ENCODE results near the gene BACH2. TPM values are rescaled to one million over a fixed set of nuclear protein-coding genes. Genes with fewer than 3 reads are reported as not detected.

Gene BACH2
- total and polyA plus RNA-seq, 7 experiments from 2014 or later = 24.8 to 193 (median 117) TPM

DNA sequence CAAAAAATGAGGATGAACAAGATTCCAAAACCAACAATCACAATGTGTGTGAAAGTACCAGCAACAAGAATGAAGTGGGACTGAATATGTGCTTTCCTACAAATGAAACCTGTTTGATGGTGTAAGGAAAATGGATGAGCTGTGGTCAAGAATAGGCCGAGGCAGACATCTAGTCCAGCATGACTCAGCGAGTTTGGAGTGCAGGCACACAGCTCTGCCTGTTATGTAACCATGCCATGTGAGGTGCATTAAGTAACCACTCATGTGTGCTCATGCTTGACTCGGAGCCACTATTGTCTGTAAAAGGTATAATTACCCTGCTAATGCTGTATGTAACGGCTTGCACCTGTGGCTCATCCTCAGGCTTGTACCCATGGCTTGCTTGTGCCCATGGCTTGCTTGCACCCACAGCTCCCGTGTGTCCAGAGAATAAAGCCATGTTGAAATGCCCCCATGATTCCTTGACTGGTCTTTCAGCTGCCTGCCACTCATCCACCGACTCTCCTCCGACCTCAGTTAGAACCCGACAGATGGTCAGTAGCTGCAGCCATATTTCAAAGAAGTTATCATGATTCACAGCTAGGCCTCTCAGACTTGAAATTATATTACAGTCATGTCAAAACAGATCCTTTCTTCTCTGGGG lies 98.7 kb downstream of the BACH2 start:
- Mint-ChIP-seq H3K9me3 (peaks cover 5 to 19% (median 8%) of the 10 kb centered on the region in 11 donors), H3K4me1 (peaks cover 30 to 94% (median 76%) of the 10 kb centered on the region in 7 donors), H3K27me3 (no peaks in the 10 kb centered on the region), H3K36me3 (peaks cover 8 to 51% (median 42%) of the 10 kb centered on the region in 5 donors), H3K4me3 (peak overlapping the region in 4 of 10 donors; percentile 36 to 46 (median 38)), H3K27ac (peak overlapping the region; percentile 60 to 90 (median 75))
- Histone ChIP-seq H3K4me1 (ENCODE audit: control insufficient read depth in 2 of 2, insufficient read depth in 2 of 2, low read length in 2 of 2) (peaks cover 0 to 52% of the 10 kb centered on the region in 2 donors), H3K27me3 (ENCODE audit: control insufficient read depth in 2 of 2, insufficient read depth in 2 of 2, low read length in 2 of 2) (no peaks in the 10 kb centered on the region), H3K27ac (ENCODE audit: low read depth, low read length) (peak overlapping the region; percentile 49), H3K4me3 (ENCODE audit: low read length) (no peak overlapping the region), H3K36me3 (ENCODE audit: control insufficient read depth in 2 of 3, insufficient read depth in 3 of 3, low read length in 3 of 3) (peaks cover 0 to 23% (median 8%) of the 10 kb centered on the region in 3 experiments), H3K9me3 (ENCODE audit: control insufficient read depth in 2 of 3, low read length in 3 of 3) (peaks cover 0 to 10% (median 6%) of the 10 kb centered on the region in 3 experiments)
- CTCF ChIA-PET = interaction anchor here (0.6 to 0.9 kb wide), 2 partner anchors 12 to 258 kb away, joined by 3 to 5 read pairs; no protein-coding TSS in a partner anchor
- DNase-seq (no peak), ATAC-seq (no peak)
- intact Hi-C loops (cut with micrococcal nuclease) = no loop called here
- POLR2A ChIA-PET = interaction anchor here (1.0 to 1.6 kb wide), 3 partner anchors 10 to 100 kb away, joined by 3 to 4 read pairs (median 4); no protein-coding TSS in a partner anchor

DNA sequence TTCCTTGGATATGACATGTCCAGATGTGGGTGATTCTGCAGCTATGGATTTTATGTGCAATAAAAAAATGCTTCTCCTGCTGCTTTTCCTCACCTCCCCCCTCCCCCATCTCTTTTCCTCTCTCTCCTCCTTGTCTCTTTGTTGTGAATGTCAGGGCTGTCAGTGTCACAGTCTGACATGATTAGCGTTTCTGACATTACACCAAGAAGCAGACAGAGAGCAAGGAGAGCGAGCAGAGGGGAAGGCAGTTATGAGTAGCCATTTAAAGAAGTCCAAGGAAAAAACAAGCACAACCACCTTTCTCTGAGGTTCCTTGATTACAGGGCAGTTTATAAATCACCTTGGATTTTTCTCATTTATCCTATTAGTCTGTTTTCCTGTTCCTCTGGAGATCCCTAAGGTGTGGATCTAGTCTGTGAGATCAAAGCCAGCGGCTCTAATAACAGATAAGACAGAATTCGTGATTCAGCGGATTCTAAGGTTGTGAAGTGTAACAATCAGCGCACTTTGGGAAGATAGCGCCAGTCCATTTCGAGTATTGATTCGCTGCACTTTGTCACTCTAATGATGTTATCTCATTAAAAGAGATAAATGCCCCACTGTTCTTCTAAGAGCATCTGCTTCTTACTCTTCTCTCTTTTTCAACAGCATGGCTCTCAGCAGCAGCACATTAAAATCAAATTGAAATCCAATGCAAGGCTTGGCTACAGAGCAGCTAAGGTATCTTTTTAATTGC lies 101.4 kb downstream of the BACH2 start:
- Histone ChIP-seq H3K27me3 (ENCODE audit: control insufficient read depth in 2 of 2, insufficient read depth in 2 of 2, low read length in 2 of 2) (no peaks in the 10 kb centered on the region), H3K4me1 (ENCODE audit: control insufficient read depth in 2 of 2, insufficient read depth in 2 of 2, low read length in 2 of 2) (peaks cover 0 to 63% of the 10 kb centered on the region in 2 donors), H3K4me3 (ENCODE audit: low read length) (no peak overlapping the region), H3K27ac (ENCODE audit: low read depth, low read length) (peak overlapping the region; percentile 63), H3K9me3 (ENCODE audit: control insufficient read depth in 2 of 3, low read length in 3 of 3) (peaks cover 0 to 10% (median 6%) of the 10 kb centered on the region in 3 experiments), H3K36me3 (ENCODE audit: control insufficient read depth in 2 of 3, insufficient read depth in 3 of 3, low read length in 3 of 3) (peaks cover 0 to 23% (median 8%) of the 10 kb centered on the region in 3 experiments)
- ChIA-PET CTCF (interaction anchor here (0.6 to 1.2 kb wide), 2 partner anchors 12 to 244 kb away, joined by 3 read pairs; no protein-coding TSS in a partner anchor), POLR2A (interaction anchor here (1.1 to 1.7 kb wide), 2 partner anchors 32 to 38 kb away, joined by 3 to 6 read pairs; no protein-coding TSS in a partner anchor)
- DNase-seq (no peak), ATAC-seq (no peak)
- intact Hi-C loops (cut with micrococcal nuclease) = loop anchor here in 1 of 2 donors (1.0 to 2.0 kb wide), 2 partner anchors 8 to 14 kb away; no protein-coding TSS in a partner anchor
- peaks cover 24 to 100% (median 90%) of the 10 kb centered on the region in 7 donors for H3K4me1 Mint-ChIP-seq
- H3K27ac Mint-ChIP-seq = peak overlapping the region; percentile 15 to 96 (median 82)
- peaks cover 8 to 43% (median 34%) of the 10 kb centered on the region in 5 donors for H3K36me3 Mint-ChIP-seq
- H3K9me3 Mint-ChIP-seq = peaks cover 5 to 19% (median 8%) of the 10 kb centered on the region in 11 donors
- no peaks in the 10 kb centered on the region for H3K27me3 Mint-ChIP-seq
- H3K4me3 Mint-ChIP-seq = peak overlapping the region; percentile 21 to 81 (median 51)

GRCh38 chr6:90194371-90194841 lies 102.2 kb downstream of the BACH2 start:
- H3K4me3 Mint-ChIP-seq = peak overlapping the region in 9 of 10 donors; percentile 21 to 81 (median 63)
- intact Hi-C loops (cut with micrococcal nuclease) = loop anchor here in 1 of 2 donors (1.0 to 2.0 kb wide), 2 partner anchors 8 to 14 kb away; no protein-coding TSS in a partner anchor
- Histone ChIP-seq H3K27me3 (ENCODE audit: control insufficient read depth in 2 of 2, insufficient read depth in 2 of 2, low read length in 2 of 2) (no peaks in the 10 kb centered on the region), H3K27ac (ENCODE audit: low read depth, low read length) (peak overlapping the region; percentile 63), H3K4me3 (ENCODE audit: low read length) (no peak overlapping the region), H3K4me1 (ENCODE audit: control insufficient read depth in 2 of 2, insufficient read depth in 2 of 2, low read length in 2 of 2) (peaks cover 0 to 61% of the 10 kb centered on the region in 2 donors), H3K36me3 (ENCODE audit: control insufficient read depth in 2 of 3, insufficient read depth in 3 of 3, low read length in 3 of 3) (peaks cover 0 to 19% (median 8%) of the 10 kb centered on the region in 3 experiments), H3K9me3 (ENCODE audit: control insufficient read depth in 2 of 3, low read length in 3 of 3) (peaks cover 0 to 10% (median 6%) of the 10 kb centered on the region in 3 experiments)
- H3K4me1 Mint-ChIP-seq = peaks cover 27 to 100% (median 90%) of the 10 kb centered on the region in 7 donors
- H3K9me3 Mint-ChIP-seq = peaks cover 5 to 19% (median 7%) of the 10 kb centered on the region in 11 donors
- H3K36me3 Mint-ChIP-seq = peaks cover 6 to 36% (median 27%) of the 10 kb centered on the region in 5 donors
- peak overlapping the region; percentile 31 to 96 (median 82) for H3K27ac Mint-ChIP-seq
- ChIA-PET POLR2A (interaction anchor here (0.9 to 1.7 kb wide), 4 partner anchors 18 to 37 kb away, joined by 3 to 6 read pairs (median 3); no protein-coding TSS in a partner anchor), CTCF (interaction anchor here (1.2 kb wide), 2 partner anchors 10 to 12 kb away, joined by 3 read pairs; no protein-coding TSS in a partner anchor)
- H3K27me3 Mint-ChIP-seq = no peaks in the 10 kb centered on the region
- DNase-seq (peak in 1 of 9 donors; percentile 37), ATAC-seq (no peak)

GRCh38 chr6:90193359-90193758 lies 103.3 kb downstream of the BACH2 start:
- H3K27me3 ChIP-seq (ENCODE audit: control insufficient read depth in 2 of 2, insufficient read depth in 2 of 2, low read length in 2 of 2) = no peaks in the 10 kb centered on the region
- H3K36me3 Mint-ChIP-seq = peaks cover 2 to 26% (median 18%) of the 10 kb centered on the region in 5 donors
- intact Hi-C loops (cut with micrococcal nuclease) = loop anchor here (1.0 kb wide), 2 partner anchors 9 to 81 kb away; no protein-coding TSS in a partner anchor
- no peak for DNase-seq
- peak overlapping the region; percentile 74 to 98 (median 90) for H3K27ac Mint-ChIP-seq
- H3K27me3 Mint-ChIP-seq = no peaks in the 10 kb centered on the region
- peak; percentile 73 for ATAC-seq
- POLR2A ChIA-PET = interaction anchor here (1.2 to 1.7 kb wide), 3 partner anchors 15 to 36 kb away, joined by 3 to 6 read pairs (median 5); no protein-coding TSS in a partner anchor
- peaks cover 25 to 100% (median 88%) of the 10 kb centered on the region in 7 donors for H3K4me1 Mint-ChIP-seq
- CTCF ChIA-PET = interaction anchor here (1.2 kb wide), 1 partner anchor 11 kb away, joined by 3 read pairs; no protein-coding TSS in a partner anchor
- H3K4me3 ChIP-seq (ENCODE audit: low read length) = no peak overlapping the region
- H3K36me3 ChIP-seq (ENCODE audit: control insufficient read depth in 2 of 3, insufficient read depth in 3 of 3, low read length in 3 of 3) = peaks cover 0 to 10% (median 8%) of the 10 kb centered on the region in 3 experiments
- peak overlapping the region; percentile 63 for H3K27ac ChIP-seq (ENCODE audit: low read depth, low read length)
- peaks cover 2 to 11% (median 3%) of the 10 kb centered on the region in 11 donors for H3K9me3 Mint-ChIP-seq
- H3K9me3 ChIP-seq (ENCODE audit: control insufficient read depth in 2 of 3, low read length in 3 of 3) = peaks cover 0 to 10% (median 4%) of the 10 kb centered on the region in 3 experiments
- peak overlapping the region; percentile 65 to 84 (median 71) for H3K4me3 Mint-ChIP-seq
- H3K4me1 ChIP-seq (ENCODE audit: control insufficient read depth in 2 of 2, insufficient read depth in 2 of 2, low read length in 2 of 2) = peaks cover 0 to 68% of the 10 kb centered on the region in 2 donors

GRCh38 chr6:90192857-90193256 lies 103.8 kb downstream of the BACH2 start:
- Histone ChIP-seq H3K4me1 (ENCODE audit: control insufficient read depth in 2 of 2, insufficient read depth in 2 of 2, low read length in 2 of 2) (peaks cover 0 to 72% of the 10 kb centered on the region in 2 donors), H3K9me3 (ENCODE audit: control insufficient read depth in 2 of 3, low read length in 3 of 3) (peaks cover 0 to 5% (median 0%) of the 10 kb centered on the region in 3 experiments), H3K27ac (ENCODE audit: low read depth, low read length) (peak overlapping the region; percentile 63), H3K36me3 (ENCODE audit: control insufficient read depth in 2 of 3, insufficient read depth in 3 of 3, low read length in 3 of 3) (peaks cover 0 to 5% (median 3%) of the 10 kb centered on the region in 3 experiments), H3K27me3 (ENCODE audit: control insufficient read depth in 2 of 2, insufficient read depth in 2 of 2, low read length in 2 of 2) (no peaks in the 10 kb centered on the region), H3K4me3 (ENCODE audit: low read length) (no peak overlapping the region)
- CTCF ChIA-PET = no interaction called here
- H3K36me3 Mint-ChIP-seq = peaks cover 0 to 21% (median 13%) of the 10 kb centered on the region in 5 donors
- H3K27me3 Mint-ChIP-seq = no peaks in the 10 kb centered on the region
- H3K4me3 Mint-ChIP-seq = peak overlapping the region; percentile 48 to 84 (median 70)
- intact Hi-C loops (cut with micrococcal nuclease) = loop anchor here (1.0 kb wide), 2 partner anchors 9 to 81 kb away; no protein-coding TSS in a partner anchor
- ATAC-seq (peak; percentile 63), DNase-seq (peak in 3 of 9 donors; percentile 37 to 48 (median 45))
- H3K9me3 Mint-ChIP-seq = peaks cover 0 to 6% (median 0%) of the 10 kb centered on the region in 11 donors
- POLR2A ChIA-PET = interaction anchor here (1.2 kb wide), 1 partner anchor 14 kb away, joined by 5 read pairs; no protein-coding TSS in a partner anchor
- peak overlapping the region; percentile 74 to 98 (median 90) for H3K27ac Mint-ChIP-seq
- peaks cover 22 to 100% (median 90%) of the 10 kb centered on the region in 7 donors for H3K4me1 Mint-ChIP-seq

All from naive thymus-derived CD4-positive, alpha-beta T cell (primary cell).